Thoracic aorta (tissue), 2 donors: Measurements from ENCODE around the gene DIS3L2. TPM values are rescaled to one million over a fixed set of nuclear protein-coding genes. Genes with fewer than 3 reads are reported as not detected.

Experiments used
- ATAC-seq: fragments of 150-250 bp; one replicate; pipeline ENCODE4 v1.8.0; 2017; ENCODE audit warnings: low read depth; ENCODE audit not compliant: insufficient number of reproducible peaks, low FRiP score
- DNase-seq: peaks from one replicate; pipeline ENCODE4 v3.0.0-alpha.2; 2020; ENCODE audit warnings: low spot score
- H3K27ac ChIP-seq, 2 donors: fragments of 200-600 bp; sonication (generic); 1 replicate in 1 of 2; 2 replicates in 1 of 2; pipeline ENCODE4 v1.5.1; 2016; ENCODE audit warnings: mild to moderate bottlenecking in 2 of 2, moderate library complexity in 2 of 2
- H3K27me3 ChIP-seq: fragments of 200-600 bp; sonication (generic); replicated peaks from 2 replicates; pipeline ENCODE4 v1.6.0; 2016; ENCODE audit warnings: mild to moderate bottlenecking; ENCODE audit not compliant: insufficient read depth
- H3K36me3 ChIP-seq: fragments of 200-600 bp; sonication (generic); one replicate; pipeline ENCODE4 v1.5.1; 2016
- H3K4me1 ChIP-seq, 2 donors: fragments of 200-600 bp; sonication (generic); 1 replicate in 1 of 2; 2 replicates in 1 of 2; pipeline versions ENCODE4 v1.5.1 to v1.6.0; 2016; ENCODE audit warnings: low read depth in 2 of 2, mild to moderate bottlenecking in 1 of 2; ENCODE audit not compliant: control insufficient read depth in 1 of 2
- H3K4me3 ChIP-seq: fragments of 200-600 bp; sonication (generic); 2 replicates; pipeline ENCODE4 v1.5.1; 2016; ENCODE audit warnings: mild to moderate bottlenecking
- H3K9me3 ChIP-seq: fragments of 200-600 bp; sonication (generic); 2 replicates; pipeline ENCODE4 v1.5.1; 2016
- CTCF ChIP-seq: fragments of 200-600 bp; sonication (generic); IDR thresholded peaks from one replicate; pipeline ENCODE4 v1.5.1; 2019; ENCODE audit warnings: antibody characterized with exemption
- total RNA-seq, 2 donors: library from RNA; depleted of rRNA; stranded (reverse); fragments of >200 nt; gene quantifications; one replicate each; pipeline versions ENCODE4 v1.1.0 to v1.2.3, GENCODE V29; 2016

The DIS3L2 gene
- total RNA-seq, 2 donors from 2014 or later = 26.4 to 32.5 TPM

DNA sequence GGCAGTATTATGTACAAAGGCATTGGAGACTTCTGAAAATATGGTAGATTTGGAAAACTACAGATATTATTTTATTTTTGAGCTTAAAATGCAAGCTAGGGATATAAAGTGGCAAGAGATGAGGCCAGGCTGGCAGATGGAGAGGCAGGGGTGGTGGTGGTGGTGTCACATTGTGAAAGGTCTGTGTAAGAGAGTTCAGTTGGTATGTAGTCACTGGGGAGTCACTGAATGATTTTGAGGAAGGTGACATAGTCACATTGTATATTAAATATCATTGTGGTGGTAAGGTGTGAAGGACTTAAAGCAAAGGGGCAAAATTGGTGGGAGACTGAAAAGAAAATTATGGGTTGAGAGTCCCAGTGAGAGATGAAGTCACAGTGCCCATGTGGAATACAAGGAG, 82.5 kb downstream of the DIS3L2 start:
- no peaks in the 10 kb centered on the region for H3K27me3 ChIP-seq
- no peak for TF ChIP-seq CTCF
- no peaks in the 10 kb centered on the region for H3K36me3 ChIP-seq
- ATAC-seq (no peak), DNase-seq (no peak)
- no peaks in the 10 kb centered on the region for H3K9me3 ChIP-seq
- no peaks in the 10 kb centered on the region for H3K4me1 ChIP-seq
- no peak overlapping the region for H3K4me3 ChIP-seq
- no peak overlapping the region for H3K27ac ChIP-seq

- ATAC-seq (no peak), DNase-seq (no peak)
- no peak overlapping the region for H3K27ac ChIP-seq
- TF ChIP-seq CTCF = no peak
- no peak overlapping the region for H3K4me3 ChIP-seq
- no peaks in the 10 kb centered on the region for H3K27me3 ChIP-seq
- no peaks in the 10 kb centered on the region for H3K36me3 ChIP-seq
- no peaks in the 10 kb centered on the region for H3K9me3 ChIP-seq
- no peaks in the 10 kb centered on the region for H3K4me1 ChIP-seq
These were observed 87.8 kb downstream of the DIS3L2 start for GRCh38 chr2:232049350-232049749.

- DNase-seq (no peak), ATAC-seq (no peak)
These were observed 91.1 kb downstream of the DIS3L2 start for GRCh38 chr2:232052591-232052990.

GRCh38 chr2:232053777-232054176, 92.3 kb downstream of the DIS3L2 start:
- Histone ChIP-seq H3K9me3 (no peaks in the 10 kb centered on the region), H3K4me3 (no peak overlapping the region), H3K4me1 (no peaks in the 10 kb centered on the region), H3K36me3 (no peaks in the 10 kb centered on the region), H3K27ac (no peak overlapping the region), H3K27me3 (no peaks in the 10 kb centered on the region)
- ATAC-seq (no peak), DNase-seq (no peak)
- no peak for TF ChIP-seq CTCF

More at GRCh38 chr2:232052591-232052990, 91.1 kb downstream of the DIS3L2 start:
- Histone ChIP-seq H3K36me3 (no peaks in the 10 kb centered on the region), H3K27ac (no peak overlapping the region), H3K4me1 (no peaks in the 10 kb centered on the region), H3K9me3 (no peaks in the 10 kb centered on the region), H3K4me3 (no peak overlapping the region), H3K27me3 (no peaks in the 10 kb centered on the region)
- no peak for TF ChIP-seq CTCF

GRCh38 chr2:232058063-232058877, 96.8 kb downstream of the DIS3L2 start:
- Histone ChIP-seq H3K27ac (no peak overlapping the region), H3K36me3 (no peaks in the 10 kb centered on the region), H3K4me1 (no peaks in the 10 kb centered on the region), H3K27me3 (no peaks in the 10 kb centered on the region), H3K9me3 (no peaks in the 10 kb centered on the region), H3K4me3 (no peak overlapping the region)
- no peak for TF ChIP-seq CTCF
- no peak for DNase-seq
- ATAC-seq = no peak
